H54 (cell line): ENCODE measurements around the gene VPS26A.

Source experiments
- DNase-seq: peaks from one replicate; pipeline ENCODE4 v3.0.0; 2011; ENCODE audit warnings: low spot score, mixed read lengths; ENCODE audit not compliant: insufficient read length
- FAIRE-seq: peaks from 3 replicates; lab custom pipeline; 2011; peaks lifted over from hg19 to GRCh38; lab: Jason Lieb, UNC
- POLR2A ChIP-seq: IDR thresholded peaks from 2 replicates; pipeline ENCODE4 v1.6.1; 2011; ENCODE audit warnings: low read depth, mild to moderate bottlenecking, low read length

The VPS26A gene

DNA sequence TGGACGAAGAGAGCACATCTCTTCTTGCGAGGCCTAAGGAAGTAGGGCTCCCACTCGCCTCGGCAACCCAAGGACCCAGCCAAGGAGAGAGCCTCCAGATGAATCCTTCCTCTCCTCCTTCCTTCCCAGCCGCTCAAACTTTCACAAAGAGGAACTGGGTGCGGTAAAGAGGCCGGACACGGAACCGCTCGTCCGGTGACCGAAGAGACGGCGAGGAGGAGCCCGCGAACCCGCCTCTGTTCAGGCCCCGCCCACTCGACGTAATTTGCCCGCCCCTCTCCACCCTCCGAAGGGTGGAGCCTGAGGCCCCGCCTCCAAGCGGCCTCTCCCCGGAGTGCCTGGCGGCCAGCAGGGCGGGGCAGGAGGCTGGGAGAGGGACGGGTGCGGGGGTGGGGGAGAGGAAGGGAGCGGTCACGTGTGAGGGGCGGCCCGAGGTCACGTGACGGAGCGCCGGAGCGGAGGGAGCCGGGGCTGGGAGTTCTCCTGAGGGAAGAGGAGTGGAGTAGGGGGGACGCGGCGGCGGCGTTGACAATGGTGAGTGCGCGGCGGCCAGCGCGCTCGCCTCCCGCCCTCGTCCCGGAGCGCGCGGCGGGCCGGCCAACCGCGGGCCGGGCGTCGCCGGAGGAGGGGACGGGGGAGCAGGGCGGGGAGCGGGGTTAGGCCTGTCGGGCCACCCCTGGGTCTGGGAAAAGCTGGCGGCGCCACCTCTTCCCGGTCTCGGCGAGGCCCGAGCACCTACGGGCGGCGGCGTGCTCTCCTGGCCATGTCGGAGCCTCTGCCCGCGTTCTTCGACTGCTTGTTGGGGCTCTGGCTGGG, at the start of gene VPS26A:
Gene VPS26A (plus strand): TSS at position 432 of the 816 bp plus-strand sequence. CDS start 100 bp downstream, at position 532.
- TF ChIP-seq POLR2A: peak; percentile 80
- peak; percentile 98 for DNase-seq
- peak; percentile 96 for FAIRE-seq

DNA sequence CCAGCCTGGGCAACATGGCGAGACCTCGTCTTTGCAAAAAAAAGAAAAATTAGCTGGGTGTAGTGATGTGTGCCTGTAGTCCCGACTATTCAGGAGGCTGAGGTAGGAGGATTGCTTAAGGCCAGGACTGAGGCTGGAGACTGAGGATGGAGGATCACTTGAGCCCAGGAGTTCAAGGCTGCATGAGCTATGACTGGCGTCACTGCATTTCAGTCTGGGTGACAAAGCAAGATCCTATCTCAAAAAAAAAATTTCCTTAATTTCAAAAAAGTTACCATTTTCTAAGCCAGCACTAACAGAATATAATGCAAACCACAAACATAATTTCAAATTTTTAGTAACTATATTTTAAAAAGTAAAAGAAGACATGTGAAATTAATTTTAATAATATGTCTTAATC, 49.4 kb upstream of the VPS26A start:
- DNase-seq (no peak), FAIRE-seq (no peak)
- TF ChIP-seq POLR2A: no peak

DNA sequence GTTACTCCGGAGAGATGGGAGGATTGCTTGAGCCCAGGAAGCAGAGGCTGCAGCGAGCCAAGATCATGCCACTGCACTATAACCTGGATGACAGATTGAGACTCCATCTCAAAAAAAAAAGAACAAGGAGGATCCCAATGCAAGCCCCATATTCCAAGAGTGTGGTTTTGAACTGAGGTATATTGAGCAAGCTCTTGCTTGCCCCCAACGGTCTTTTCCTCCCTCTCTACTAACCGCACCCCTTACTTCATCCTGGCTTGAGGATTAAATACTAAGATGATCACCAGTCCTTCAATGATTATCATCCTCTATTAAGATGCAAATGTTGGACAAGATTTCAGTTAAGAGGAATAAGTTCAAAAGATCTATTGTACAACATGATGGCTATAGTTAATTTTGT, 48.5 kb upstream of the VPS26A start:
- no peak for FAIRE-seq
- TF ChIP-seq POLR2A: no peak
- DNase-seq: no peak

DNA sequence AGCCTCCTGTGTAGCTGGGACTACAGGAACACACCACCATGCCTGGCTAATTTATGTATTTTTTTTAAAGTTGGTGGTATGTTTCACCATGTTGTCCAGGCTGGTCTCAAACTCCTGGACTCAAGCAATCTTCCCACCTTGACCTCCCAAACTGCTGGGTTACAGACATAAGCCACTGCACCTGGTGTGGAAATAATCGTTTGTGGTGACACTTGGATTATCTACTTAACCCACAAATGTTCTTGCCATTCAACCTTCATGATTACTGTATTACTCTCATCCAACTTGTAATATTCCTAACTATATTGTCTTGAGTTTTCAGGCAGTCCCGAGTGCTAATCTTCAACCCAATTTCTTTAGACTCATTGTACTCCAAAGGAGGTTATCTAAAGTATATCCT, 45.7 kb upstream of the VPS26A start:
- DNase-seq: no peak
- TF ChIP-seq POLR2A: no peak
- no peak for FAIRE-seq

DNA sequence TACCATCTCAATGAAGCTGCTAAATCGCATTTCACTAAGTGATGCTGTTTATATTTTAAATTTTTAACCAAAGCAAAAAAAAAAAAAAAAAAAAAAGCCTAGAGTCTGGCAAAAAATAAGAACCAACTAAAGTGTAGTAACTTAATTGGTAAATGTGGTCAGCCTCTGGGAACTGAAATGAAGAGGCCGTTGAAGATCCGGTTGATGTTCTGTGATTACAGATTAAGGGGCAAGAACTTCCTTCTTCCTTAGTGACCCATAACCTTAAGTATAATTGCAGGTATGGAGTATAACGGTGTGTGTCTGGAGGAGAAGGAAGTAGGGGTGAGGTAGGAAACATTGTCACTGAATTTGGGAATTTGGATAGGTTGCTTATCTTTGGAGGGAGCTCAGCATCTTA, 43.8 kb upstream of the VPS26A start:
- FAIRE-seq: no peak
- DNase-seq: no peak
- no peak for TF ChIP-seq POLR2A

DNA sequence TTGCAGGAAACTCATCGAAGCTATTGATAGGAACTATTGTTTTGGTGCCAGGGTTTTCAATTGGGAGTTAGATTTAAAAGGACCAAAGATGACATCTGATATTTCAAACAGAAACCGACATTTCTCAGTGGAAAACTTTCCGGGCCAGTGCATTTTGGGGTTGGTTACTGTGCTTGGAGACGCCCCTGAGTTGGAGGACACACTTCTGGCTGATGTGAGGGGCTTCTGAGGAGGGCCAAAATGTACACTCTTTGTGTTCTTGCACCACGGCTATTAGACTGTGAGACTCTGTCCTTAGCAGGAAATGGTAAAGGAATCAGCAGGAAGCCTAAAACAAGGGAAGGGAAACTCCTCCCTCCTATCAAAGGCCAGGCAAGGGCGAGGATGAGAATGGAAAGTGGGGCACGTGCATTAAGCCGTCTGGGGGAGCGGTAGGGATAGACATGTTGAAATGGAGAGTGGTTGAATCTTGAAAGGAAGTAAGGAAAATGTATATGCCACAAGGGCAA, 37.9 kb upstream of the VPS26A start:
- DNase-seq (no peak), FAIRE-seq (no peak)

DNA sequence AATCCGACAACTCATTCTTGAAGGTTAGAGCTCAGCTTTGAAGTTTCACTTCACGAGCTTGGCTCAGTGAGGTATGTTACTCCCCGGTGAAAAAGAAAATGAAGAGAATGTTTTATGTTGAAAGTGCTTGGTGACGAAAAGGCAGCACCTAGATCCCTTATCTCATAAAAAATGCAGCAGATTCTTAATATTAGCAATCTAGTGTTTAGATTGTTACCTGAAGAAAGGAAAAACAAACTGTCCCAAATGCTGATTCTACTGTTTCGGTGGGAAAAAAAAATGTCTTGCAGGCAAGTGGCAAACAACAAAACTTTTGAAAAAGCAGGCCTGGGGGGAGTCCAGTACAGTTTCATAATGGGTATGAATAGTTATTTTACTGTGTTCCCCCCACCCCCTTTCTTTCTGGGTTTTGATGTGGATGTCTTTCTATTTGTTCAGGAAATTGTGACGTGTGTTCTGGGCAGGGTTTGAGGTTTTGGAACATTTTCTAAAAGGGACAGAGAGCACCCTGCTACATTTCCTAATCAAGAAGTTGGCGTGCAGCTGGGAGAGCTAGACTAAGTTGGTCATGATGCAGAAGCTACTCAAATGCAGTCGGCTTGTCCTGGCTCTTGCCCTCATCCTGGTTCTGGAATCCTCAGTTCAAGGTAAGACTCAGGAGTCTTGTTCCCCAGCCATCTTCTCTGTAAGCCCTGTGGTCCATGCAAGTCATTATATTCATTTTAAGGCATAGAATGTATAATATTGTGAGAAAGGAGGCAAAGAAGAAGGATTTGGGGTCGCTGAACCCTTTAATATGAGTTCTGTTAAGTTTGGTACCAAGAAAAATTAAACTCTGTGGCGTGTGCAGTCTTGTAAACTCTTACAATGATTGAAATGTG, 36.1 kb upstream of the VPS26A start, which contains the start of gene SRGN:
Gene SRGN (plus strand): TSS at position 514 of the 881 bp plus-strand sequence. CDS start 55 bp downstream, at position 569.
- peak; percentile 38; the same call in 1 of the 2 replicates for TF ChIP-seq POLR2A
- FAIRE-seq (peak; percentile 93), DNase-seq (peak; percentile 56)

More for the DNA sequence above, 37.9 kb upstream of the VPS26A start:
- TF ChIP-seq POLR2A: no peak

DNA sequence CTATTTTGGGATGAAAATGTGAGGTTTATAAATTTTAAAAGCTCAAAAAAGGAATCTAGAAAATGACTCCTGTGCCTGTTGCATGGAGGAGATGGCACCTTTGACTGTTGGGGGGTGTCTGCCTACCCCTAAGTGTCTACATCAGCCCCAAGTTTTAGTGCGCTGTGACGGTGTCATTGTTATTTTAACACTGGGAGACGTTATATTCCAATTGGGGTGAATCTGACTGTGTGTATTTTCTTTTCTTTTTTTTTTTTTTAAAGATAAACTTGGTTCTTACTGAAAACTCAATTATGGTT, 35.6 kb upstream of the VPS26A start:
- no peak for DNase-seq
- no peak for FAIRE-seq
- TF ChIP-seq POLR2A: no peak

DNA sequence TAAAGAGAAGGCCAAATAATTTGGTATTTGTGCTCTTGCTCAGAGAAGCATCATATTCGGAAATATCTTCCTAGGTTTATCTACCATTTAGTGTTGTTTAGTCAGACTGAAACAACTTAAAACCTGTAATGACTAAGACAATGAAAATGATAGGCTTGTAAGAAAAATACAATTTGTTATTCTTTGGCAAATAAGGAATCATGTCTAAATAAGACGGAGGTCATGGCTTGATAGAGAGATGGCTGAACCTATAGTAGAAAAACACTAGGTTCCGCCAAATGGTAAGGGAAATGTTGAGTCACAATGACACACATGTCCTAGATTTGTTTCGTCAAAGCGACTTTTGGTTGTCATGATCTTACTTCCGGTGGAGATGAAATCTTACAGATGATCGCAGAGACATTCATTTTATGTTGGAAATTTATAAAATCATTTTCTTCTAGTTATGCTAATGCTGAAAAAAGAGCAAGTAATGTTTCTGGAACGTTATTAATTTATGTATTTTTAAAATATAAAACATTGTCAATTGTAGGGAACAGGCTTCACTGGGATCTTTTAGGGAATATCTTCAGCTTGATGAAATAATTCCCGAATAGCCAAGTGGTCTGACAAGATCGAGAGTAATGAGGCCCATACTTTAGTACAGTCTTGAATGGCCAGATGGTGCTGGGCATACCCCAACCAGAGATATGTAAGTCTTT, 35.0 kb upstream of the VPS26A start:
- DNase-seq (peak; percentile 56), FAIRE-seq (peak; percentile 91)
- TF ChIP-seq POLR2A: no peak

DNA sequence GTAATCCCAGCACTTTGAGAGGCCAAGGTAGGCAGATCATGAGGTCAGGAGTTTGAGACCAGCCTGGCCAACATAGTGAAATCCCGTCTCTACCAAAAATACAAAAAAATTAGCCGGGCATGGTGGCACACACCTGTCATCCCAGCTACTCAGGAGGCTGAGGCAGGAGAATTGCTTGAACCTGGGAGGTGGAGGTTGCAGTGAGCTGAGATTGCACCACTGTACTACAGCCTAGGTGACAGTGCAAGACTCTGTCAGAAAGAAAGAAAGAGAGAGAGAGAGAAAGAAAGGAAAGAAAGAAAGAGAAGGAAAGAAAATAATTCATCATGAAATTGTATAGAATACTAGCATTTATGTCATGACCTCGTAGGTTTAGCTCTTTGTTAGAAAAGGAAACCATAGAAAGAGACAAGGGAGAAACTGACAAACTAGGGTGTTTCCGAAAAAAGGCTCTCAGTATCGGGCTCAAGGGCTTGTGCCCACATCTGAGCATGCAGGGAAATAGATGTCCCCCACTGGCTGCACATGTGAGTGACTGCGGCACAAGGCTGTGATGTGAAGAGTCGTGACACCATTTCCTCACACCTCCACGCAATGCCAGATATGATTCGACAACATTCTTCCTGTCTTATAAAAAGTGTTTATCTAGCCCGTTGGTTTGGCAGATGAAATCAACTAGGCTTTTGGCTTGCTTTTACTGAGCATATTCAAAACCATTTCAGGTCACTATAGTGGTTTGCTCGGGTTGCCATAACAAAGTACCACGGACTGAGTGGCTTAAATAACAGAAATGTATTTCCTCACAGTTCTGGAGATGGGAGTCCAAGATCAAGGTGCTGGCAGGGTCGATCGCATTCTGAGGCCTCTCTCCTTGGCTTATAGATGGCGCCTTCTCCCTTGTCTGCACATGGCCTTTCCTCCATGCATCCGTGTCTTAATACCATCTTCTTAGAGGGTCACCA, 34.1 kb upstream of the VPS26A start:
- FAIRE-seq: no peak
- no peak for DNase-seq
- TF ChIP-seq POLR2A: no peak

DNA sequence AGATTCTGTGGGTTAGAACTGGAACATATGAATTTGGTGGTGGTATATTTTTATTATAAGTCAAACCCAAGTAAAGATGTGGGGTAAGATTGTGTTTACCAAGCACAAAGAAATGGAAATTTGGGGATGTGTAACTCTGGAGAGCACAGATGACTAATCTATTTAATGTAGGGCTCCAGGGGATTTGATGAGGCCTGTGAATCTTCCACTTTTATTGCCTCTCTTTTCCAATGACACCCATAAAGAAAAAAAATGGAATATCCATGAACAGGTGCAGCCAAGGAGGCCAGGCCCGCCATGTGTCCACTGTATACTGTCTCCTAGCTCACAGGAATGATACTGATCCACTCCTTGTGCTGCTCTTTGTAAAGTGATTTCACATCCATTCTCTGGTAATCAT, 33.3 kb upstream of the VPS26A start:
- no peak for TF ChIP-seq POLR2A

DNA sequence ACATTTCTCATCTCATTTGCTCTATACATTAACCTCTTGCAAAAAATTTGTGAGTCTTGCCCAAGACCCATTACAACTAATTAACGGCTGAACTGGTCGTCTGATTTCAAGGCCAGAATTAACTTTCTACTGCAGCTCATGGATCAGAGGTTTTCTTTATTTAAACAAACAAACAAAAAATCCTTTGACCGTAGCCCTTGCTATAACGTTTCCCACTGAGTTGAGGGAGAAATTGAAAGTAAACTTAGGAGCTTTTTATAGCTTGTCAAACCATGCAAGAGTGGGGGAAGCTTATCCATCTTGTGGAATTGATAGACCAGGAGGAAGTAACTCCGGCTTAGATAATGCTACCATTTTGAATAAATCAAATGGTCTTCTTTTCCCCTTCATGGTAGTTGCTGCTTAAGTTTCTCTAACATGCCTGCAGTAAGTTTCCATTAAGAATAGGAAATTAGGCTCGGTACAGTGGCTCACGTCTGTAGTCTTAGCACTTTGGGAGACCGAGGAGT, 32.8 kb upstream of the VPS26A start:
- no peak for TF ChIP-seq POLR2A
- FAIRE-seq (no peak), DNase-seq (no peak)

More for the DNA sequence above, 33.3 kb upstream of the VPS26A start:
- FAIRE-seq (no peak), DNase-seq (no peak)
